Stimulated activated CD4-positive, alpha-beta T cell treated with anti-CD3 and anti-CD28 coated beads, Interleukin-1b, Interleukin-23, amount 100 ng/mL, for 24 hours (primary cell): ENCODE results near the gene ELF2.
"Not testable (repeated sequence)": the region's sequence is repeated elsewhere in the genome, so short reads cannot be mapped to it uniquely, and the experiment has no call there.

Experiments used
- DNase-seq, 4 experiments: peaks; one replicate each; pipeline ENCODE4 v3.0.0-alpha.2; 2020; ENCODE audit warnings: low read depth in 4 of 4, low spot score in 1 of 4

ELF2 gene

DNA sequence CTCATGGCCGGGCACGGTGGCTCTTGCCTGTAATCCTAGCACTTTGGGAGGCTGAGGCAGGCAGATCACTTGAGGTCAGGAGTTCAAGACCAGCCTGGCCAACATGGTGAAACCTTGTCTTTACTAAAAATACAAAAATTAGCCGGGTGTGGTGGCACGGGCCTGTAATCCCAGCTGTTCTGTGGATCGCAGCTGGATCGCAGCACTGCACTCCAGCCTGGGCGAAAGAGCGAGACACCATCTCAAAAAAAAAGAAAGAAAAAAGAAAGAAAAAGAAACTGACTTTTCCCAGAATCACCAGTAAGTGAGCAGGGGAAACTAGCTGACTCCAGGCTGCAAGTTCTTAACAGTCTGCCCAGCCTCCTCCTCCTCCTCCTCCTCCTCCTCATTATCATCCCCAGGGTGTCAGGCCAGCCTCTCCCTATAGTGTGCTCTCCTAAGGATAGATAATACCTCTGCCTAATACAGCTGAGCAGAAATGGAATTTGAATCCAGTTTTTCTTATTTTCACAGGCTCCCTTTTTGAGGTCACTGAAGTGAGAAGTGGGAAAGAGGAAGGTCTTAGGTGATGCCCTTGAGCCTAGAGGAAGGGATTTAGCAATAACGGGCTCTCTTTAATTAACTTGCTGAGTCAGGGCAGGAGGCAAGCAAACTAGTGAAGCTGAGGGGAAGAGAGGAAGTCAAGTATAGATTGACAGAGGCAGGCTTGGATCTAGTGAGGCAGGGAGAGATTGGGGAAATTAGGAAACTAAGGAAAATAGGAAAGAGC, 11.8 kb upstream of the ELF2 start:
- no peak for DNase-seq

DNA sequence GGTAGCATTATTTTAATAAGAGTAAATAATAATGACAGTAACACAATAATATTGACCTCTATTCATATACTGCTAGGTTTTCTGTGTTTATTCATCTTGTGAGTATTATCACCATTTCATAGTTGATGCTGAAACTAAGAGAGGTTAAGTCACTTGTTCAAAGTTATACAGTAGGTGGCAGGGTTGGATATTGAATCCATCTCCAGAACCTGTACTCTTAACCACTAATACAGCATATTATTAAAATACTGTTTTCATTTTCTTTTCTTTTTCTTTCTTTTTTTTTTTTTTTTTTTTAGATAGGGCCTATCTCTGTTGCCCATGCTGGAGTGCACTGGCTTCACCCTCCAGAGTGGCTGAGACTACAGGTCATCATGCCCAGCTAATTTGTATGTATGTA, 7.1 kb upstream of the ELF2 start:
- DNase-seq, result no peak

GRCh38 chr4:139177869-139178619, 1.0 kb upstream of the ELF2 start:
- DNase-seq, result peak; percentile 75 to 89 (median 82)

DNA sequence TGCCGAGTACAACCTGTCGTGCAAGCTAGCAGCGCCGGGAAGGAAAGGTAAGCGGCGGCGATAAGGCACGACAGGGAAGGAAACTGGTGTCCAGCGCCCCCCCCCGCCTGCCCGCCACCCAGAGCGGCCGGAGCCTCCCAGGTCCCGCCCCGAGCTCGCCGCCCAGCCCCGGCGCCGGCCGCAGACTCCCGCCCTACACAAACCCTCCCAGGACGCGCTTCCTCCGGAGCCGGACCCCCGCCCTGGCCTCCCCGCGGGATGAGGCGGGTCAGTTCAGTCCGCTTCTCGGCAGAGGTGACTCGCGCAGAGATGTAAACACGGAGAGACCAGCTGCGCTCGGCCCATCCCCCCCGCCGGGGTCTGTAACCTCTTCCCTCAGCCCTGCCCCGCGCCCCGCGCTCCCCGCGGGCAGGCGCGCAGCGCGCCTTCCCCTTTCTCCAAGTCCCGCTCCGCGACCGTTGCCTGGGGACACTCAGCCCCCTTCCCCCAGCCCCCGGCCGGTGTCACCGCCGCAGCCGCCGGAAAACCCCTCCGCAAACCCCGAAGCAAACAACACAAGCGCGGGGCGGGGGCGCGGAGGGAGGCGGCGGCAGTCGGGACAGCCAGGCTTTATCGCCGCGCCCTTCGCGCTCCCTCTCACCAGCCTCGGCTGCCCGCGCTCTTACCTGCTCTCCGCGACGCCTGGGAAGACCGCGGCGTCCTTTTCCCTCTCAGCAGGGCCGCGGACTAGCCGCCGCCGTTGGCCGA, 543 bp downstream of the ELF2 start:
- peak; percentile 29 to 47 (median 34) for DNase-seq

GRCh38 chr4:139175646-139176301, 1.2 kb downstream of the ELF2 start:
- DNase-seq, result peak in 1 of 4 experiments; percentile 9

- DNase-seq, result no peak
Observed at GRCh38 chr4:139171876-139172691, 4.9 kb downstream of the ELF2 start.

GRCh38 chr4:139170932-139171331, 6.1 kb downstream of the ELF2 start:
- no peak for DNase-seq

DNA sequence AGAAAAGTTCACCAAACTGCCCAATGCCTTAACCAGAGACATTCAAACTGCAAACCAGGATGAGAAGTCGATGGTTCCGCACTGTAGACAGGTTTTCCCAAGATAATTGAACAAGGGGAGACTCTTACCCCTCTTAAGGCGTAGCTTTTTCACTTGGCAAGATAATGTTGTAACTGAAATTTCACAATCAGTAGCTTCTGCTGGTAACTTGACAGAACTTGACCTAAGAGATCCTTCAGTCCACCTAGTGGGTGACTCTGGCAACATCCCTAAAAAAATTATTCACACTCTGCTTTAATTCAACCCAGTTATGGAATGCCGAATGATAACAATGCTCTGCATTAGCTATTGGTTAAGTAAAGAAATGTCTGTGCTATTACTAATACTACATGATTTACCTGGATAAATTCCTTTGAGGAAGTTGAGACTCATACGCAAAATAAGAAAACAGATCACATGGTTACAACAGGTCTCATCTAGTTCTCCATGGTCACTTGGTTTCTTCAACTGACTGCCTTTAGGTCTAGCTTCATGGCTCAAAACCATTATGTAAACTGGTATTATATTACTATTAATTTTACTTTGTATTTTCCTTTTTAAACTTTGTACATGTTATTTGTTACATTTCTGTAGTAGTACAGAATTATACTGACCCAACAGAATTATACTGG, 9.1 kb downstream of the ELF2 start:
- DNase-seq, result no peak

GRCh38 chr4:139164731-139165130, 12.3 kb downstream of the ELF2 start:
- no peak for DNase-seq

GRCh38 chr4:139163806-139164206, 13.2 kb downstream of the ELF2 start:
- DNase-seq, result no peak

- DNase-seq, result not testable (repeated sequence)
Observed at GRCh38 chr4:139157977-139158376, 19.0 kb downstream of the ELF2 start.

DNA sequence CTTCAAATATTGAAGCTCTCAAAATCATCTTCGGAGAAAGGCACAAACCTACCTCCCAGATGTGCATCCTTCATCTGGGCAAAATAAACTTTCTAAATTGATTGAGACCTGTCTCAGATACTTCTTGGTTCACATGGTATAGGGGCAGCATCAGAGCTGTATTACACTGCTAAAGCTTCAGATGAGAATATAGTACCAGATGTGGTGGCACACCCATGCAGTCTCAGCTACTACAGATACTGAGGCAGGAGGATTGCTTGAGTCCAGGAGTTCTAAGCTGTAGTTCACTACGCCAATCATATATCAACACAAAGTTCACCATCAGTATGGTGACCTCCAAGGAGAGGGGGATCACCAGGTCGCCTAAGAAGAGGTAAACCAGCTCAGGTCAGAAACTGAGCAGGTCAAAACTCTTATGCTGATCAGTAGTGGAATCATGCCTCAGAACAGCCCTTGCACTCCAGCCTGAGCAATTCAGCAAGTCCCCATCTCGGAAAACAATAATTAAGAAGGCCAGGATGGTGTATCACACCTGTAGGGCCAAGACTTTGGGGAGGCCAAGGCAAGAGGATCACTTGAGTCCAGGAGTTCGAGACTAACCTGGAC, 22.0 kb downstream of the ELF2 start:
- no peak for DNase-seq

- no peak for DNase-seq
Observed at GRCh38 chr4:139154538-139154937, 22.5 kb downstream of the ELF2 start.

DNA sequence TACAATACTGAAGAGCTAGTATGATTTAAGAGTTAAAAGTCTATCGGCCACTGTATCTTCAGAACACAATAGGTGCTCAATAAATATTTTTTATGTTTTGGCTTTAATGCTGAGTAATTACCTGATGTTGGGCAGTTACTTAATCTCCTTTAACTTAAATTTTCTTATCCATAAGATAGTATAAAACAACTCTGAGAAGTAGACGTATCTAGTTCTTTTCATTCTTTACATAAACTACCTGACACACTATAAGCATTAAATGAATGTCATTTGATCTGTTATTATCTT, 22.9 kb downstream of the ELF2 start:
- DNase-seq, result no peak

GRCh38 chr4:139153411-139154133, 23.4 kb downstream of the ELF2 start:
- no peak for DNase-seq

DNA sequence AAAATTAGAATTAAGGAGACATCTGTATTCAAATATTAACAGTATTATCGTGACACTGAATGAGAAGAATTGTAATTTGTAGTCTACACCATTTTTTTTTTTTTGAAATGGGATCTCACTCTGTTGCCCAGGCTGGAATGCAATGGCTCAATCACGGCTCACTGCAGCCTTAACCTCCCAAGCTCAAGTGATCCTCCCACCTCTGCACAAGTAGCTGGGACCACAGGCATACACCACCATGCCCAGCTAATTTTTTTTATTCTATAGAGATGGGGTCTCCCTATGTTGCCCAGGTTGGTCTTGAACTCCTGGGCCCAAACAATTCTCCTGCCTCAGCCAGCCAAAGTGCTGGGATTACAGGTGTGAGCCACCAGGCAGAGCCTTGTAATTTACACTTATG, 24.8 kb downstream of the ELF2 start:
- no peak for DNase-seq

- DNase-seq, result no peak
Observed at GRCh38 chr4:139146926-139147629, 29.9 kb downstream of the ELF2 start.

DNA sequence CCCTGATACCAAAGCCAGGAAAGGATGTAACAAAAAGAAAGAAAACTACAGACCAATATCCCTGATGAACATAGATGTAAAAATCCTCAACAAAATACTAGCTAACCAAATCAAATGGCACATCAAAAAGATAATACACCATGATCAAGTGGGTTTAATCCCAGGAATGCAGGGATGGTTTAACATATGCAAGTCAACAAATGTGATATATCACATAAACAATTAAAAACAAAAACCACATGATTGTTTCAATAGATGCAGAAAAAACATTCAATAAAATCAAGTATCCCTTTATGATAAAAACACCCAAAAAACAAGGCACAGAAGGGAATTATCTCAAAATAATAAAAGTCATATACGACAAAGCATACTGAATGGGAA, 31.5 kb downstream of the ELF2 start:
- DNase-seq, result no peak
